Fibroblast of lung (primary cell): ENCODE data around the gene SBNO1.

Source experiments
- CTCF ChIP-seq, 2 donors: IDR thresholded peaks in 1 of 2; conservative IDR thresholded peaks in 1 of 2; 1 replicate in 1 of 2; 2 replicates in 1 of 2; pipeline ENCODE4 v1.5.1; 2011 to 2012; ENCODE audit warnings: low read length in 2 of 2, control low read depth in 1 of 2, inconsistent platforms in 1 of 2, low read depth in 1 of 2, mild to moderate bottlenecking in 1 of 2
- EZH2 ChIP-seq: IDR thresholded peaks from 2 replicates; pipeline ENCODE4 v1.5.1; 2012; ENCODE audit warnings: low read length, control low read depth, mild to moderate bottlenecking; ENCODE audit errors: missing control alignments

- no peak for TF ChIP-seq CTCF (conservative IDR thresholded peaks at IDR 0.05 in 1 of 2, IDR thresholded peaks at IDR 0.05 in 1 of 2; ENCODE audit: low read depth in 1 of 2, low read length in 2 of 2)
- no peak for TF ChIP-seq EZH2
These were observed 96.4 kb downstream of the SBNO1 start for GRCh38 chr12:123267991-123268843.
